Sigmoid colon (tissue), 7 donors: ENCODE measurements around the gene ADRA1B. TPM values are rescaled to one million over a fixed set of nuclear protein-coding genes. Genes with fewer than 3 reads are reported as not detected.
"Not testable (repeated sequence)": the region's sequence is repeated elsewhere in the genome, so short reads cannot be mapped to it uniquely, and the experiment has no call there.

Experiments
- DNase-seq: peaks from one replicate; pipeline ENCODE4 v3.0.0-alpha.2; 2019
- H3K27ac ChIP-seq, 4 donors: fragments of 200-600 bp; sonication (generic); one replicate each; pipeline ENCODE4 v1.5.1; 2016 to 2019; ENCODE audit warnings: mild to moderate bottlenecking in 1 of 4
- H3K27me3 ChIP-seq, 3 donors: fragments of 200-600 bp; sonication (generic); one replicate each; pipeline ENCODE4 v1.5.1; 2019; ENCODE audit warnings: mild to moderate bottlenecking in 1 of 3
- H3K36me3 ChIP-seq, 4 donors: fragments of 200-600 bp; sonication (generic); one replicate each; pipeline ENCODE4 v1.5.1; 2016 to 2019
- H3K4me1 ChIP-seq, 4 donors: fragments of 200-600 bp; sonication (generic); one replicate each; pipeline ENCODE4 v1.5.1; 2017 to 2019
- H3K4me3 ChIP-seq, 4 donors: fragments of 200-600 bp; sonication (generic); one replicate each; pipeline ENCODE4 v1.5.1; 2017 to 2019; ENCODE audit warnings: mild to moderate bottlenecking in 2 of 4, moderate library complexity in 1 of 4
- H3K9me3 ChIP-seq, 4 donors: fragments of 200-600 bp in 3 of 4; sonication (generic) in 3 of 4; one replicate each; pipeline versions ENCODE4 v1.5.1 to v1.6.1; 2013 to 2019
- CTCF ChIP-seq, 4 experiments: fragments of 450-650 bp in 3 of 4; fragments of 200-600 bp in 1 of 4; IDR thresholded peaks; one replicate each; pipeline ENCODE4 v1.5.1; 2016 to 2019; ENCODE audit warnings: antibody characterized with exemption in 4 of 4, mild to moderate bottlenecking in 3 of 4, moderate library complexity in 2 of 4
- EP300 ChIP-seq, 4 donors: sonication (generic); formaldehyde crosslinking; IDR thresholded peaks; one replicate each; pipeline ENCODE4 v1.6.1; 2017; ENCODE audit warnings: antibody characterized with exemption in 4 of 4
- POLR2A ChIP-seq, 2 donors: fragments of 450-650 bp; IDR thresholded peaks; one replicate each; pipeline ENCODE4 v1.6.1; 2016; ENCODE audit warnings: antibody characterized with exemption in 2 of 2, mild to moderate bottlenecking in 2 of 2, moderate library complexity in 2 of 2
- POLR2AphosphoS5 ChIP-seq, 4 donors: sonication (generic); formaldehyde crosslinking; IDR thresholded peaks; one replicate each; pipeline ENCODE4 v1.6.1; 2017; ENCODE audit warnings: antibody characterized with exemption in 4 of 4
- WGBS, 2 donors: extraction: QIAGEN DNeasy Blood & Tissue Kit; methylation state at CpG; one replicate each; pipeline ENCODE4 v1.1.7; 2013; 5-methylcytosine and 5-hydroxymethylcytosine counted together
- intact Hi-C: fragments of 100-400 bp; cut with DNase I; formaldehyde crosslinking; loops from one replicate; pipeline ENCODE4 v1.15.1; 2023
- polyA plus RNA-seq, 3 donors: library from polyadenylated mRNA; stranded (reverse); fragments of 200-250 nt; gene quantifications; one replicate each; pipeline ENCODE4 v1.2.3, GENCODE V29; 2013
- total RNA-seq, 4 donors: library from RNA; depleted of rRNA; stranded (reverse); fragments of >200 nt; gene quantifications; one replicate each; pipeline ENCODE4 v1.1.0, GENCODE V29; 2016
- donor health status: healthy with polysubstance abuse.
- donor health status: Bipolar disorder and iron deficiency.
- donor health status: healthy.

The ADRA1B gene
- total and polyA plus RNA-seq, 7 donors, result 0.36 to 1.8 (median 0.61) TPM; not detected in 1

- WGBS, 2 donors, result 93 to 94% methylated on average over 8 of the region's 8 CpGs
- no peak for DNase-seq
- intact Hi-C loops, result no loop called here
- no peak for TF ChIP-seq EP300 (IDR thresholded peaks at IDR 0.05)
- no peak for TF ChIP-seq POLR2A (IDR thresholded peaks at IDR 0.05)
- TF ChIP-seq POLR2AphosphoS5 (IDR thresholded peaks at IDR 0.05), result no peak
- TF ChIP-seq CTCF (IDR thresholded peaks at IDR 0.05), result no peak
- H3K27ac ChIP-seq, result no peak overlapping the region
- no peaks in the 10 kb centered on the region for H3K9me3 ChIP-seq
- H3K4me3 ChIP-seq, result no peak overlapping the region
- H3K27me3 ChIP-seq, result peaks cover 0 to 15% (median 0%) of the 10 kb centered on the region in 3 donors
- no peaks in the 10 kb centered on the region for H3K36me3 ChIP-seq
- no peaks in the 10 kb centered on the region for H3K4me1 ChIP-seq
These were observed 45.2 kb downstream of the ADRA1B start for GRCh38 chr5:159961176-159962160.

GRCh38 chr5:159962214-159962613 lies 45.9 kb downstream of the ADRA1B start:
- 80 to 87% methylated on average over 4 of the region's 4 CpGs for WGBS, 2 donors
- no peaks in the 10 kb centered on the region for H3K9me3 ChIP-seq
- TF ChIP-seq POLR2AphosphoS5 (IDR thresholded peaks at IDR 0.05) (no peak), EP300 (IDR thresholded peaks at IDR 0.05) (no peak), POLR2A (IDR thresholded peaks at IDR 0.05) (no peak), CTCF (IDR thresholded peaks at IDR 0.05) (no peak)
- intact Hi-C loops, result no loop called here
- peaks cover 0 to 15% (median 0%) of the 10 kb centered on the region in 3 donors for H3K27me3 ChIP-seq
- no peaks in the 10 kb centered on the region for H3K4me1 ChIP-seq
- DNase-seq, result no peak
- H3K4me3 ChIP-seq, result no peak overlapping the region
- no peak overlapping the region for H3K27ac ChIP-seq
- H3K36me3 ChIP-seq, result no peaks in the 10 kb centered on the region

- WGBS, 2 donors, result 91 to 93% methylated on average over 6 of the region's 6 CpGs
- DNase-seq, result no peak
- Histone ChIP-seq H3K9me3 (no peaks in the 10 kb centered on the region), H3K36me3 (no peaks in the 10 kb centered on the region), H3K27ac (no peak overlapping the region), H3K4me1 (no peaks in the 10 kb centered on the region), H3K27me3 (peaks cover 0 to 15% (median 0%) of the 10 kb centered on the region in 3 donors), H3K4me3 (no peak overlapping the region)
- no peak for TF ChIP-seq EP300 (IDR thresholded peaks at IDR 0.05)
- intact Hi-C loops, result no loop called here
These were observed 47.7 kb downstream of the ADRA1B start for GRCh38 chr5:159963935-159964334.

- Histone ChIP-seq H3K4me1 (no peaks in the 10 kb centered on the region), H3K36me3 (no peaks in the 10 kb centered on the region), H3K27me3 (peaks cover 0 to 24% (median under 1%) of the 10 kb centered on the region in 3 donors), H3K4me3 (no peak overlapping the region), H3K27ac (no peak overlapping the region), H3K9me3 (no peaks in the 10 kb centered on the region)
- TF ChIP-seq POLR2AphosphoS5 (IDR thresholded peaks at IDR 0.05) (no peak), CTCF (IDR thresholded peaks at IDR 0.05) (peak in 1 of 4 experiments; percentile 11)
- intact Hi-C loops, result no loop called here
- no peak for DNase-seq
- 32 to 38% methylated on average over 12 of the region's 12 CpGs for WGBS, 2 donors
These were observed 49.0 kb downstream of the ADRA1B start for GRCh38 chr5:159965031-159965837.

- H3K36me3 ChIP-seq, H3K4me3 ChIP-seq, H3K27ac ChIP-seq, H3K9me3 ChIP-seq, H3K4me1 ChIP-seq, intact Hi-C loops, DNase-seq: not testable (repeated sequence)
- H3K27me3 ChIP-seq, result peaks cover 0 to 29% (median 6%) of the 10 kb centered on the region in 3 donors
- 56 to 61% methylated on average over 4 of the region's 4 CpGs for WGBS, 2 donors
These were observed 49.5 kb downstream of the ADRA1B start for GRCh38 chr5:159965838-159966128.
